ENCODE measurements around the gene CSRP2. TPM values are rescaled to one million over a fixed set of nuclear protein-coding genes. Genes with fewer than 3 reads are reported as not detected.

Gene CSRP2
- total RNA-seq, 4 donors from 2014 or later: 46.1 to 129 (median 74.8) TPM

DNA sequence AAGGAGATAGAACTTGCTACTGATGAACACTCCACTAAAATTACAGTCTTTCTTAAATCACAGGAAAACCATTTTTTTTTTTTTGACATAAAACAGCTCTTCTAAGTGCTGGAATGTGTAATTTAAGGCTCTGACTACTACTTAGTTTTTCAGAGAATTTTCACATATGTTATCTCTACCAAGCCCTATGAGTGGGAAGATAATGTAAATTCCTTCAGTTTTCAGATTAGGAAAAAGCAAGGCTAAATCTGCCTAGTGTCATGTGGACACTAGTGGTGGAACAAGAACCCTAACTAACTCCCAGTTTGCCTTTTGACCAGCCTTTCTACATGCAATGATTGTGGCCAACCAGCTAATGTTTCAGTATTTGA lies 37.3 kb upstream of the CSRP2 start:
- Histone ChIP-seq H3K27me3 (no peaks in the 10 kb centered on the region), H3K4me3 (no peak overlapping the region), H3K27ac (replicated peaks in 1 of 4) (no peak overlapping the region), H3K36me3 (no peaks in the 10 kb centered on the region), H3K9me3 (no peaks in the 10 kb centered on the region), H3K4me1 (peaks cover 0 to 10% (median 3%) of the 10 kb centered on the region in 4 donors)
- intact Hi-C loops (cut with DNase I): no loop called here
- TF ChIP-seq, protein P1, sequence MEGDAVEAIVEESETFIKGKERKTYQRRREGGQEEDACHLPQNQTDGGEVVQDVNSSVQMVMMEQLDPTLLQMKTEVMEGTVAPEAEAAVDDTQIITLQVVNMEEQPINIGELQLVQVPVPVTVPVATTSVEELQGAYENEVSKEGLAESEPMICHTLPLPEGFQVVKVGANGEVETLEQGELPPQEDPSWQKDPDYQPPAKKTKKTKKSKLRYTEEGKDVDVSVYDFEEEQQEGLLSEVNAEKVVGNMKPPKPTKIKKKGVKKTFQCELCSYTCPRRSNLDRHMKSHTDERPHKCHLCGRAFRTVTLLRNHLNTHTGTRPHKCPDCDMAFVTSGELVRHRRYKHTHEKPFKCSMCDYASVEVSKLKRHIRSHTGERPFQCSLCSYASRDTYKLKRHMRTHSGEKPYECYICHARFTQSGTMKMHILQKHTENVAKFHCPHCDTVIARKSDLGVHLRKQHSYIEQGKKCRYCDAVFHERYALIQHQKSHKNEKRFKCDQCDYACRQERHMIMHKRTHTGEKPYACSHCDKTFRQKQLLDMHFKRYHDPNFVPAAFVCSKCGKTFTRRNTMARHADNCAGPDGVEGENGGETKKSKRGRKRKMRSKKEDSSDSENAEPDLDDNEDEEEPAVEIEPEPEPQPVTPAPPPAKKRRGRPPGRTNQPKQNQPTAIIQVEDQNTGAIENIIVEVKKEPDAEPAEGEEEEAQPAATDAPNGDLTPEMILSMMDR (IDR thresholded peaks at IDR 0.05): no peak
- TF ChIP-seq EP300 (IDR thresholded peaks at IDR 0.05) (no peak), POLR2A (IDR thresholded peaks at IDR 0.05; ENCODE audit: low read depth) (no peak), POLR2AphosphoS5 (IDR thresholded peaks at IDR 0.05) (no peak)
- no peak for DNase-seq (ENCODE audit: extremely low spot score)

DNA sequence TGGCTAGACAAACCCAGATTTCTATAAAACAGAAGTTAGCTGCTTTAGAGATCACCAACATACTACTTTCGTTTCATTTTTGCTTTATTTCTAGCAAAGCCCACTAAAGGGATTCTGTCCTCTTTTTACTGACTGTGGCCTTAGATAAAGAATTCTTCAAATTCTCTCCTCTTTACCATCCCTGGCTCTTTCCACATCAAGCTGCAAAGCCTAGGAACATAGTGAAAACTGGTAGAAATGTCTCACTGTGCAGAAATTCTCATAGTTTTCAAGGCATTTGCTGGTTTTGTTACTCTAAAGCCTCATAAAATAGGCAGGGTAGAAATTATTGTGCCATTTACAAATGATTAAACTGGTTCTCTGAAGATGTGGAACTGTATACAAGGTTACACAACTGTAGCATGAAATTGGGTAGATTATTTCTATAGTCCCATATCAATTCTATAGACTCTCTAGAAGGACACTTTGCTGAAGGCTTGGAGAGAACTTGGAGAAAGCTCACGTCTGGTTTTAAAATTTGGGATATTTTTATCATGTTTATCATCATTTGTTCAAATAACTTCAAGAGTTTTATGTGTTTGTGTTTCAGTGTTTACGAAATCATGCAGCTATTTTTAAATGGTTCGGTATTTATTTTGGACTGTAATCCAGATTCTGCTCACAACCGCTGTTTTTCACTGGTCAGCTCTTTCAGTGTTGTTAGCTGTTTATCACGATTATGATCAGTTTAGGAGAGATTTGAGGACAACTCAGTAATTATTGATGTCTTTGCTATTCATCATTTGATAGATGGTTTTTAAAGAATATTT lies 36.7 kb upstream of the CSRP2 start:
- no peak for DNase-seq (ENCODE audit: extremely low spot score)
- H3K9me3 ChIP-seq: no peaks in the 10 kb centered on the region
- peaks cover 0 to 10% (median 3%) of the 10 kb centered on the region in 4 donors for H3K4me1 ChIP-seq
- no peaks in the 10 kb centered on the region for H3K27me3 ChIP-seq
- no peaks in the 10 kb centered on the region for H3K36me3 ChIP-seq
- H3K27ac ChIP-seq (replicated peaks in 1 of 4): no peak overlapping the region
- TF ChIP-seq EP300 (IDR thresholded peaks at IDR 0.05): no peak
- TF ChIP-seq, protein P1 (IDR thresholded peaks at IDR 0.05): no peak
- no peak for TF ChIP-seq POLR2AphosphoS5 (IDR thresholded peaks at IDR 0.05)
- TF ChIP-seq POLR2A (IDR thresholded peaks at IDR 0.05; ENCODE audit: low read depth): no peak
- no peak overlapping the region for H3K4me3 ChIP-seq
- 67% methylated on average over 6 of the region's 6 CpGs for WGBS
- intact Hi-C loops (cut with DNase I): no loop called here

DNA sequence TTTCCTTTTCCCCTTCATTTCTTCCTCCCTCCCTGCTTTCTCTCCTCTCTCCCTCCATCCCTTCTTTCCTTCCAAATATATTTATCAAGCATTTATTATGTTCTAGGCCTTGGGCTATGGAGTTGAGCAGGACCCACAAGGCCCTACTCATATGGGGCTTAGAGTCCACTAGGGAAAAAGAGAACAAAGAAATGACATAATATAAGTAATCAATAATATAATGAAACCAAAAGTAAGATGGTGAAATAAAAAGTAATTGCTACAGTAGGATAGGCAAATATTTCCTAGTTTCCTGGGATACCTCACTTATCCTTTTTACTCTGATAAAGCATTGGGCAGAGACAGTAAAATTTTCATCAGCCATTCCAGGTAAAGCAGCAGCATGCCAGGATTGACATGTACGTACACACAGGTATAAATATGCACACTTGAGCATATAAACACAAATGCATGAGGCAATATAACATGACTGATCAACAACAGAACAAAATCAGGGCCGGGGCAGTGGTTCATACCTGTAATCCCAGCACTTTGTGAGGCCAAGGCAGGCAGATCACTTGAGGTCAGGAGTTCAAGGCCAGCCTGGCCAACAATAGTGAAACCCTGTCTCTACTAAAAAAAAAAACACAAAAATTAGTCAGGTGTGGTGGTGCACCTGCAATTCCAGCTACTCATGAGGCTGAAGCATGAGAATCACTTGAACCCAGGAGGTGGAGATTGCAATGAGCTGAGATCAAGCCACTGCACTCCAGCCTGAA lies 35.5 kb upstream of the CSRP2 start:
- Histone ChIP-seq H3K4me1 (peaks cover 0 to 10% (median 3%) of the 10 kb centered on the region in 4 donors), H3K4me3 (no peak overlapping the region), H3K27me3 (no peaks in the 10 kb centered on the region), H3K9me3 (no peaks in the 10 kb centered on the region), H3K36me3 (no peaks in the 10 kb centered on the region), H3K27ac (replicated peaks in 1 of 4) (no peak overlapping the region)
- intact Hi-C loops (cut with DNase I): no loop called here
- 97% methylated on average over 2 of the region's 2 CpGs for WGBS
- TF ChIP-seq, protein P1 (IDR thresholded peaks at IDR 0.05): no peak
- TF ChIP-seq POLR2A (IDR thresholded peaks at IDR 0.05; ENCODE audit: low read depth) (no peak), POLR2AphosphoS5 (IDR thresholded peaks at IDR 0.05) (no peak), EP300 (IDR thresholded peaks at IDR 0.05) (no peak)
- DNase-seq (ENCODE audit: extremely low spot score): no peak

DNA sequence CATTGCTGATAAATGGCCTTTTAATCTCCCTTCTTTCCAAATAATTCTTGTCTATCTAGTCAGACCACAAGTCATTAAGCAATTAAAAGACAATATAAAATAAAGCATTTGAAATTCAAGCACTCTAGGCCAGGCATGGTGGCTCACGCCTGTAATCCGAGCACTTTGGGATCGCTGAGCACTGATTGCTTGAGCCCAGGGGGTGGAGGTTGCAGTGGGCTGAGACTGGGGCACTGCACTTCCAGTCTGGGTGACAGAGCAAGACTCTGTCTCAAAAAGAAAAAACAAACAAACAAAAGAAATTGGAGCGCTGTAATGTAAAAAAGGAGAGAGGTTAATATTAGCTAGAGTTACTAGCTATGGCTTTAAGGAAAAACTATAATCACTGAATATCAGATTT lies 30.5 kb upstream of the CSRP2 start:
- Histone ChIP-seq H3K27ac (replicated peaks in 1 of 4) (no peak overlapping the region), H3K9me3 (no peaks in the 10 kb centered on the region), H3K4me3 (no peak overlapping the region), H3K4me1 (no peaks in the 10 kb centered on the region), H3K27me3 (no peaks in the 10 kb centered on the region), H3K36me3 (no peaks in the 10 kb centered on the region)
- 92% methylated on average over 4 of the region's 4 CpGs for WGBS
- TF ChIP-seq POLR2A (IDR thresholded peaks at IDR 0.05; ENCODE audit: low read depth): no peak
- TF ChIP-seq EP300 (IDR thresholded peaks at IDR 0.05): no peak
- TF ChIP-seq, protein P1 (IDR thresholded peaks at IDR 0.05): no peak
- no peak for TF ChIP-seq POLR2AphosphoS5 (IDR thresholded peaks at IDR 0.05)
- DNase-seq (ENCODE audit: extremely low spot score): no peak
- intact Hi-C loops (cut with DNase I): no loop called here
